GM12874 (cell line): ENCODE results near the gene GPHN.

Experiments used
- TF ChIP-seq, protein P1 (sequence below): IDR thresholded peaks from 2 replicates; pipeline ENCODE4 v1.5.1; 2011; ENCODE audit warnings: low read depth, mild to moderate bottlenecking, control low read depth, low read length, moderate library complexity; ENCODE audit not compliant: insufficient read depth

The GPHN gene

GRCh38 chr14:66503532-66503931 is 4.4 kb upstream of the GPHN start:
- TF ChIP-seq, protein P1, sequence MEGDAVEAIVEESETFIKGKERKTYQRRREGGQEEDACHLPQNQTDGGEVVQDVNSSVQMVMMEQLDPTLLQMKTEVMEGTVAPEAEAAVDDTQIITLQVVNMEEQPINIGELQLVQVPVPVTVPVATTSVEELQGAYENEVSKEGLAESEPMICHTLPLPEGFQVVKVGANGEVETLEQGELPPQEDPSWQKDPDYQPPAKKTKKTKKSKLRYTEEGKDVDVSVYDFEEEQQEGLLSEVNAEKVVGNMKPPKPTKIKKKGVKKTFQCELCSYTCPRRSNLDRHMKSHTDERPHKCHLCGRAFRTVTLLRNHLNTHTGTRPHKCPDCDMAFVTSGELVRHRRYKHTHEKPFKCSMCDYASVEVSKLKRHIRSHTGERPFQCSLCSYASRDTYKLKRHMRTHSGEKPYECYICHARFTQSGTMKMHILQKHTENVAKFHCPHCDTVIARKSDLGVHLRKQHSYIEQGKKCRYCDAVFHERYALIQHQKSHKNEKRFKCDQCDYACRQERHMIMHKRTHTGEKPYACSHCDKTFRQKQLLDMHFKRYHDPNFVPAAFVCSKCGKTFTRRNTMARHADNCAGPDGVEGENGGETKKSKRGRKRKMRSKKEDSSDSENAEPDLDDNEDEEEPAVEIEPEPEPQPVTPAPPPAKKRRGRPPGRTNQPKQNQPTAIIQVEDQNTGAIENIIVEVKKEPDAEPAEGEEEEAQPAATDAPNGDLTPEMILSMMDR: no peak

DNA sequence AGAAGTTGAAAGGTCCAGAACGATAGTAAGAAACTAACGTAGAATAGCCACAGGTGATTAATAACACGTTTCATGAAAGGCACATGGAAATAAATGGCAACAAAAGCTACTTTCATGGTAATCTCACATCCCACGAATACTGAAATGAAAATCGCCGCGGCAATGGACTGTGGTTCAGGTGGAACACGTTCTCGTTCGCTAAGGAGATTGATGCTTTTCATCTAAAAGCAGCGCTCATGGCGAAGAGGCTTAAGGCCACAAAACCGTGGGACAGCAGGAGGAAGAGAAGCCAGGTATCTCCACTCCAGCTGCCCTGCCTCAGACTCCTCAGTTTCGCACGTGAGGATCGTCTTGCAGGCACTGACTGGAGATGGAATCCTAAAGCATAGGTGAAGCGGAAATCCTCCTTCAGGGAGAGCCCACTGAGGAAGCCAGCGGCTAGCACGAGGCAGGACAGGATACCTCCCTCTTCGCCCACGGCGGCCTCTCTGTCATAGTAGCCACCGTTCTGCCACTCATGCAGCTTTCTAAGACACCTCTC is 696 bp upstream of the GPHN start:
- TF ChIP-seq, protein P1: no peak

DNA sequence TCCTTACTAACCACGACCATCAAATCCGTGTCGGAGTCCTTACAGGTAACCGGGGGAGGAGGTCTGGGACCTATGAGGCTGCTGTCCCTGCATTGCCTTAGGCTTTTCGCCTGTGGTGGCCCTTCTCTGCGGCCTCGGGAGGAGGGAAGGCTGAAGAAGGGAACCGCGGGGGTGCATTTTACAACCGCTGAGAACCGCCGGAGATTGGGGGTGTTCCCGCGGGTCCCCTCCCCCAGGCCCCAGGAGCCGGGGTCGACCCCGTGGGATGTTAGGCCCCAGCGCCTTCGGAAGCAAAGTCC is 549 bp downstream of the GPHN start:
- TF ChIP-seq, protein P1: no peak

GRCh38 chr14:66508846-66509621 is 1.1 kb downstream of the GPHN start:
- TF ChIP-seq, protein P1: no peak

GRCh38 chr14:66509874-66510273 is 1.9 kb downstream of the GPHN start:
- TF ChIP-seq, protein P1: no peak

GRCh38 chr14:66511849-66512248 is 3.9 kb downstream of the GPHN start:
- TF ChIP-seq, protein P1: no peak

DNA sequence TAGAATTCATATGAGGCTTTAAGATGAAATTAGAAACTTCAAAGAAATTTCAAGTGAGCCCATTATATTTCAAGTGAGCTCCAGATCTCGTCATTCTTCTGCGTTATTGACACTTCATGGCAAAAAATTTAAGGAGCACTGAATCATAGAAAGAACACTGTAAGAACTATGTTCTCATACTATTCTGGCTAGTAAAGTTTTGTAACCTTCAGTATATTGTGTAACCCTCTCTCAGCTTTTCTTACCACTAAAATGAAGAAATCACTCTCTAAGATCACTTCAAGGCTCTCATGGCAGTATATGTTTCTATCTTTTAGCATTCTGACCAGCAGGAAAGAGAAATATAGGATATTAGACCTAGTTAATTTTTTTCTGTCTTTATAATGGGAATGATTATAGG is 6.3 kb downstream of the GPHN start:
- TF ChIP-seq, protein P1: no peak
